Measurements from ENCODE around the gene IL36RN.

GRCh38 chr2:113061896-113062770 is 3.1 kb downstream of the IL36RN start:
- TF ChIP-seq CTCF (IDR thresholded peaks at IDR 0.05) (no peak), POLR2A (IDR thresholded peaks at IDR 0.05) (no peak), POLR2AphosphoS5 (IDR thresholded peaks at IDR 0.05; ENCODE audit: insufficient read depth in 1 of 2, low read depth in 1 of 2) (no peak)
